H1 (cell line): ENCODE data around the gene THADA. TPM values are rescaled to one million over a fixed set of nuclear protein-coding genes. Genes with fewer than 3 reads are reported as not detected.

Experiments used
- RXRA ChIP-seq: IDR thresholded peaks from 2 replicates; pipeline ENCODE4 v1.6.1; 2011; ENCODE audit warnings: low read depth, mild to moderate bottlenecking, low read length, moderate library complexity; ENCODE audit not compliant: insufficient read depth
- polyA plus RNA-seq, 7 experiments: library from polyadenylated mRNA; depleted of rRNA in 3 of 7; stranded (reverse) in 5 of 7; unstranded in 2 of 7; fragments of >200 nt in 5 of 7; fragments of 200-250 nt in 2 of 7; gene quantifications; 1 replicate in 5 of 7; 2 replicates in 1 of 7; 4 replicates in 1 of 7; pipeline versions ENCODE4 v1.2.1 to v1.2.3, GENCODE V29; 2011 to 2013; ENCODE audit warnings: missing spikeins in 2 of 7, mixed read lengths in 2 of 7
- total RNA-seq: library from RNA; stranded (reverse); fragmentation: NEBNext Ultra II Directional; extraction: Animal tissue kit (Norgen Biotek cat#: 25700); gene quantifications from 2 replicates; pipeline ENCODE4 v1.2.1, GENCODE V29; 2021

THADA gene
- total and polyA plus RNA-seq, 2 of the 8 experiments (the other 6 are each of a cell fraction or from before 2014, with no cell fraction given), result 22.4 to 26.8 TPM

GRCh38 chr2:43480874-43481273, 115.0 kb downstream of the THADA start (continued):
- TF ChIP-seq RXRA, result no peak
- TF ChIP-seq, all 59 proteins: peak for 0
